Measurements from ENCODE around the gene TENT5C.

The TENT5C gene

GRCh38 chr1:117638141-117638540 lies 32.3 kb downstream of the TENT5C start:
- no peak for DNase-seq

GRCh38 chr1:117638759-117639158 lies 32.9 kb downstream of the TENT5C start:
- DNase-seq: no peak

- no peak for DNase-seq
These were observed 33.9 kb downstream of the TENT5C start for GRCh38 chr1:117639741-117640140.

- DNase-seq: no peak
These were observed 35.7 kb downstream of the TENT5C start for GRCh38 chr1:117641536-117641935.

GRCh38 chr1:117642963-117643362 lies 37.1 kb downstream of the TENT5C start:
- DNase-seq: no peak

- DNase-seq: no peak
These were observed 37.8 kb downstream of the TENT5C start for GRCh38 chr1:117643601-117644000.

GRCh38 chr1:117644696-117645311 lies 39.0 kb downstream of the TENT5C start:
- DNase-seq: no peak

GRCh38 chr1:117645343-117645742 lies 39.5 kb downstream of the TENT5C start:
- no peak for DNase-seq

- DNase-seq: no peak
These were observed 40.4 kb downstream of the TENT5C start for GRCh38 chr1:117646007-117646811.

GRCh38 chr1:117646956-117647355 lies 41.1 kb downstream of the TENT5C start:
- DNase-seq: no peak

GRCh38 chr1:117648015-117648414 lies 42.2 kb downstream of the TENT5C start:
- no peak for DNase-seq

- no peak for DNase-seq
These were observed 45.2 kb downstream of the TENT5C start for GRCh38 chr1:117650840-117651568.

- DNase-seq: no peak
These were observed 45.8 kb downstream of the TENT5C start for GRCh38 chr1:117651616-117652015.

- no peak for DNase-seq
These were observed 46.6 kb downstream of the TENT5C start for GRCh38 chr1:117652421-117652820.

GRCh38 chr1:117653195-117653594 lies 47.3 kb downstream of the TENT5C start:
- DNase-seq: no peak

GRCh38 chr1:117653732-117654492 lies 48.1 kb downstream of the TENT5C start:
- peak; percentile 65 for DNase-seq

GRCh38 chr1:117654493-117655219 lies 48.8 kb downstream of the TENT5C start:
- DNase-seq: no peak

GRCh38 chr1:117655220-117655577 lies 49.4 kb downstream of the TENT5C start:
- DNase-seq: no peak

- DNase-seq: peak; percentile 86
These were observed 50.4 kb downstream of the TENT5C start for GRCh38 chr1:117656202-117656641.

- DNase-seq: no peak
These were observed 51.2 kb downstream of the TENT5C start for GRCh38 chr1:117657031-117657430.

GRCh38 chr1:117657949-117658660 lies 52.3 kb downstream of the TENT5C start:
- no peak for DNase-seq

- peak; percentile 60 for DNase-seq
These were observed 52.8 kb downstream of the TENT5C start for GRCh38 chr1:117658676-117659075.
